ENCODE results near the gene HOXB2.

The HOXB2 gene

DNA sequence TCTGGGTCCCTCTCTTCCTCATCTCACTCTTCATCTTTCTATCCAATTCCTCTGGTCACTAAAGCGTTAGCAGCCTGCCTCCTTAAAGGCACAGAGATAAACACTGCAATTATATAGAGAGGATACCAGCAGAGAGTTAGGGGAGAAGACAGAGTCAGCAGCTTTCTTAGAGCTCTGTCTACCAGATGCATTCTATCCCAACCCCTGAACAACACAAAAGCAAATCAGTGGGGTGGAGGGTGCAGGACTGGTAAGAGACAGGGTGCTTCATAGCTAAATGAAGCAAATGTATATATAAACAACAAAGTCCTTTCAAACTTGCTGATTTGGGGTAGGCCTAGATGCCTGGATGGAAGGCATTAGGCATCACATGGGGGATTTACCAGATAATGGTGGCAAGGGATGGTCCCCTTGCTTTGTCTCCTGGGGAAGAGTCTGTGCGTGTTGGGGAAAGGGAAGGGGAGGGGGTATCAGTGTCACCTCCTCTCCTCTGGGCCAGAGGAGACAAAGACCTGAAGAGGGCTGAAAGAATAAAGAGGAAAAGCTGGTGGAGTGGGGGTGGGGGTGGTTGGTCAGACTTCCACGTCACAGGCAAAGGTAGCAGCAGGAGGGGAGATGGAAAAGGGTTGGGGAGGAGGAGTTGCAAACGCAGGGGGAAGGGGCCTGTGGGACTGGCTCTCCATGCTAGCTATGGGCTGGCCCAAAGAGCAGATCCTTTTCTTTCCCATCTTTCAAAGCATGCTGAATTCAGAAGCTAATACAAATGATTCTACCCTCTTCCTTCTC lies 21.2 kb upstream of the HOXB2 start:
- no peak for DNase-seq (ENCODE audit: low read depth)

DNA sequence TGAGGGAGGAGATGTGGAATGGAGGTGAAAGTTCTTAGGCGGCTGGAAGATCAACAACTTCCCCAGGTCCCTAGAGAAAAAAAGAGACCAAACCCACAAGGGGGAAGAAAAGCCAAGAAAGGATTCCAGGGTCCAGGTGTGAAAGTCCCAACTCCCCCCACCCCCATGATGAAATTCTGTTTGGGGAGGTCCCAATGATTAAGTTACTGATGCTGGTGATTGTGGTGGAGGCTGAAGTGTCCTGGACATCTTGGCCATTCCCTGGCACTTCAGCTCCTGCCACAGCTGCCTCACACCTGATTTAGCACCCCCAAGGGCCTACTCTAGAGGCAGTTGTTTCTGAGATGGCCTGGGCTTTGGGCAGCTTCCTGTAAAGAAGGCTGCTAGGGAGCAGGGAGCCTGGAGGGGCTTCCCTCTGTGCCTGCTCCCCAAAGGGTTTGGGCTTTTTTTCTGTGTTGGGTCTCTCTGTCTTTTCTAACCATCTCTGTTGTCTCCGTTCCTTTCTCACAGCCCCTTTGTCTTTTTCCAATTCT lies 20.2 kb upstream of the HOXB2 start:
- no peak for DNase-seq (ENCODE audit: low read depth)

DNA sequence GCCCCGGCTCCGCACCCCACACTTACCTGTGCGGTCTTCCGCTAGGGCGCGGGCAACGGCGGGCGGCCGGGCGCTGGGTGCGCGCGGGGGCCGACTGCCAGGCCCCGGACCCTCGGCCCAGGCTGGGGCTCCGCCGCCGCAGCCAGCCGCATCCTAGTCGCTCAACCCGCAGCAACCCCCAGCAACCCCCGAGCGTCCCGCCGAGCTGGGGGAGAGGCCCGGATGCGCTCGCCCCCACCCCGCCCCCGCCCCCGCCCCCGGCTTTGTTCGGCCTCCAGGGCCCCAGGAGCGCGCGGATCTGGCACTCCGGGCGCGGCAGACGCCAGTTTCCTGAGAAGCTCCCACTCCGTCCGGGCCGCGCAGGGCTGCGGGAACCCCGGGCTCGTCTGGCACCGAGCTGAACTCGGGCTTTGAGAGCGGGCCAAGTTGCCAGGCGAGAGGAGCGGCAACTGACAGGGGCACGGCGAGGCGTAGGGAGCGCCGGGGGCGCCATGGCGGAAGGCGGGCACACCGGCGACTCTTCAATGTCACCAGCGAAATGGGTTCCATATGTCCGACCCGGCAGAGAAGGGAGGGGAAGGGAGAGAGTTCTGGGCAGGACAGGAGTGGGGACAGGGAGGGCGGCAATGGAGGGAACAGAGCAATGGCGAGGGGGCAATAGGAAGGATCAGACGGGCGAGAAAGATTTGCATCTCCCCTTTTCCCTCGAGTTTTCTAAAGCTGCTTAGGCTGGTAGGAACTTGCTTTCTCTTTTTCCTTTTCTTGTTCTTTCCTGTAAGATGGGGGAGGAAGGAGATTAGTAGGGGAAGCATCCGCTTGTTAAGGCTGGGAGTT lies 19.5 kb upstream of the HOXB2 start:
- DNase-seq (ENCODE audit: low read depth) = no peak

DNA sequence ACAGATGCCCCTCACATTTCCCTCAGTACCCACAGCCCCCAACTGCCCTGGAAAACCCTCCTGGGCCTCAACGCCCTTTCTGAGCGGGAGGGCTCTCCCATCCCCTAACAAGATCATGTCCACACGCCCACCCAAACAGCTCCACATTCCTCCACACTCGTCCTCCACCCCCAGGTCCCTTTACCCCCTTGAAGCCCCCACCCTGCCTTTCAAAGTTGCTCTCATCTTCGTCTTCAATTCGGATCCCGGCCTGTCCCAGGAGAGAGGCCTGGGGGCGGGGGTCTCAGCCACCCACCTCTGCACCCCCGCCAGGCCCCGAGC lies 18.9 kb upstream of the HOXB2 start:
- no peak for DNase-seq (ENCODE audit: low read depth)

DNA sequence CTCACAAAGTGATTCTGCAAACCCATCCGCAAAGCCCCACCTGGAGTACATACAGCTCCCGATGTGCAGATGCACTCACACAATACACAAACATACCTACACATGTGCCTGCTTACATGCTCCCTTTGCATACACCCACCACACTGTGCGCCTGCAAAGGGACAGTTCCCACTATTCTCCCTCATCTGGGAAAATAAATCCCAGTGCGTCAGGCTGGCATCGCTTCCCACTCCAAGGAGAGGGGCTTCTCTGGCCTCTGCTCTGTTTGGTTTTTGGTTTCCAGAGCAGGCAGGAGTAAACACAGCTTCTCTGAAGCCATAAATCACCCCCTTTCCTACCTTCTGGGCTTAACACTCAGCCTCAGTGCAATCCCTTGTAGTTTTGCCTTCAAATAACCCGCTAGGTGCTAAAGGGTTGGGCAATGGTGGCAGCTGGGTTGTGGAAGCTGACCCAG lies 18.5 kb upstream of the HOXB2 start:
- DNase-seq (ENCODE audit: low read depth) = no peak

GRCh38 chr17:48562934-48563333 lies 18.0 kb upstream of the HOXB2 start:
- no peak for DNase-seq (ENCODE audit: low read depth)

DNA sequence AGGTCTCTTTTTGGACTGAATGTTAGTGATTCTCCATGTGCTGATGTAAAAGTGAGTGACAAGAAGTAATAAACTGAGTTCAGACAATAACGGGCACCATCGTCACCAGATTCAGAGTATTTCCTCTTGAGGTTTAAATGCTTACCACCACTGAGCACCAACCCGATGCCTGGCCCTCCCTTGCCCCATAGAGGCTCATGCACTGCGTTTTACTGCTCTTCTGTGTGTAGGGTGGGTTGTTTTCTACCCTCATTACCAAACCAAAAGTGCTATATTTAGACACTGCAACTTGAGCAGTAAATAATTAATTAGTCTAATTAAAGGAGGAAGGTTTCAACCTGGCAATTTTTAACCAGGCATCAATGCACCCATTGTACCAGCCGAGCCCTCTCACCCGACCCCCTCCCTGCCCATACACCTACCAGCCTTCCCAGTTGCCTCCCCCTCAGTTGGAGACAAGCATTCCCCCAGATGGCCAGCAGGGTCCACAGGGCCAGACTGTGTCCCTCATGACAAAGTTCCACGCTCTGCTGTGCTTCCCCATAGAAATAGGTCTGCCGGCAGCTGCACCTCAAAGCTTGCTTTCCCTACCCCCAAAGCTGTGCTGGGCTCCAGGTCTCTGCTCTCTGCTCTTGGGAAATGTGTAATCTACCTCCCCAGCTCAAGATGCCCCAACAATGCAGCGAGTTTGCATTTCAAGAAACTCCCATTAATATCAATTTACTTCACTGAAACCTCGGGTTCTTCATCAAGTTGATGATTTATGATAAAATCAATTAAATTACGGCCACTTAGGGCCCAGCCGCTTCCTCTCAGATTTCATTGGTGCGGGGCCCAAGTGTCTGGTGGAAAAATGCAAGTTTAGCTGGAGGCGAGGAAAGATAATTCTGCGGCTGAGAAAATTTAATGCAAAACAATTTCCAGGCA lies 17.2 kb upstream of the HOXB2 start:
- no peak for DNase-seq (ENCODE audit: low read depth)

- DNase-seq (ENCODE audit: low read depth) = no peak
Measured at GRCh38 chr17:48559840-48560817, 15.2 kb upstream of the HOXB2 start.

DNA sequence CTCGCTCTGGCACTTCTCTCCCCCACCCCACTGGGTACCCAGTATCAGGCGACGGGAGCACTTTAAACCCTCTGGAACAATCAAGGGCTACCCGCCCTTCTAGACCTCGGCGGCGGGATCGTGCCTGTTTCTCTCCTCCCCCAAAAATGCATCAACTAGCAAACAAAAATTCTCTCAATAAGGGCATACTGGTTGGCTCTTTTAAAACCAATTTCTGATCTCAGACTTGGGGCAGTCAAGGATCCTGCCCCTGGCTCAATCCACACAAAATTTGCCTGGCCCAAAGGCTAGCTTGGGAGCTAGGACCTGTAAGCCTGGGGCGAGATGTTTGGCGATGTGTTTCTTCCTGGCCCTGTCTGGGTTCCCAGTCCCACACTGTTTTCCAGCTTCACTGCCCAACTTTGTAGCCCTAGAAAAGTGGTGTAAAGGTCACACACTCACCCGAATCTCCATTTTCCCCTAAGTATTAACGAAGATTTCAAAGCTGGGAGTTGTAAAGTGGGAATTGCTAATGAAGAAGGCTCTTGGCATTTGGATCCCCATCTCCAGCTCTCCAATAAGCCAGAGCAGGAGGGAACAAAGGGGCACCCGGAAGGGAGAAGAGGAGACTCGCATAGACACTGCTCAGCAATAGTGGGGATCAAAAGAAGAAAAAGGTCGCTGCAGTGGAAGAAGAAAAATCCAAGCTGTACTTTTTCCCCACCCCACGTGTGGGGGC lies 14.4 kb upstream of the HOXB2 start:
- no peak for DNase-seq (ENCODE audit: low read depth)

GRCh38 chr17:48558831-48559121 lies 13.9 kb upstream of the HOXB2 start:
- DNase-seq (ENCODE audit: low read depth) = no peak

DNA sequence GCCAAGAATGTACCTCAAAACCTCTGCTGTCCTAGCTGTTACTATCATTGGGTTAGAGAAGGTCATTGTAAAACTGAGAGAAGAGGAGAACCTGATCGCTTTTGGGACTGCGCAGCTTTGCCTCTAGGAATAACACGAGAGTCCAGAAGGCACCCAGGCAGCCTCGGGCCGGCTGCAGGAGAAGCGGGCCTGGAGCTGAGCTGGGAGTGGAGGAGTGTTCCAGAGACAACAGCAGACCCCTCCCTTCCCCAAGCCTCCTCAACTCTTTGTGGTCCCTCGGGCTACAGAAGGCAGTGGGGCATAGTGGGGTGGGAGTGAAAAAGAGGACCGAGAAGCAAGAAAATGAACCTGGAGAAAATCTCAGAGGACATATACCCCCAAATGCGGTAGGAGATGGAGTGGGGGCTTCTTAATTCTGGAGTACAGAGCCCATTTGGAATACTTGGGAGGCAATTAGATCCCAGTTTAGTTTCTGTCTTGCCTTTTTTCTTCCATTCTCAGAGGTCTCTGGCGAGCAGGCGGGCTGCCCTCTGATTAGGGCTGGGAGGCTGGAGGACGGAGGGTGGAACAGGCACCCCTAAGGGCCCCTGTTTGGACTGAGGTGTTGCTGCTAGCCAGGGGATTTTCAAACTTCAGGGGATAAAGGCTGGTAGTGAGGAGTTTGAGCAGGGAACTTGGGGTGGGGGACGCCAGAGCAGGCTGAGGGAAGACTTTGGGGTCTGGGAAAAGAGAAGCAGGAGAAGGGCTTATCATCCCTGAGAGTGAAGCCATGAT lies 13.3 kb upstream of the HOXB2 start:
- no peak for DNase-seq (ENCODE audit: low read depth)

GRCh38 chr17:48556576-48557401 lies 11.9 kb upstream of the HOXB2 start:
- DNase-seq (ENCODE audit: low read depth) = no peak

DNA sequence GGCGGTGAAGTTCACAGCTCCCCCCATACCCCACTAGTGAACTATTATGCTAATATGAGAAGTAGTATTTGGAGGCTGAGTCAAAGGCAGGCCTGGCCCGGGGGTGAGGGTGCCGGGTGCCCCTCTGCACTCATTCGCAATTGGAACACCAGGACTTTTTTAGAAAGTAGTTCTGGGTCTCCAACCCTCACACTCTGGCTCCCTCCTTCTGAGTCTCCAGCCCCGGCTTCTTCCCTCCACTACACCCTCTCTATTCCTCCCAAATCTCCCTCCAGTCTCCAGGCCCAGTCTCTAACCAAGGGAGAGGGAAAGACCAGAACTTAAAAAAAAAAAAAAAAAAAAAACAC lies 11.3 kb upstream of the HOXB2 start:
- no peak for DNase-seq (ENCODE audit: low read depth)

- no peak for DNase-seq (ENCODE audit: low read depth)
Measured at GRCh38 chr17:48555258-48556228, 10.6 kb upstream of the HOXB2 start.

DNA sequence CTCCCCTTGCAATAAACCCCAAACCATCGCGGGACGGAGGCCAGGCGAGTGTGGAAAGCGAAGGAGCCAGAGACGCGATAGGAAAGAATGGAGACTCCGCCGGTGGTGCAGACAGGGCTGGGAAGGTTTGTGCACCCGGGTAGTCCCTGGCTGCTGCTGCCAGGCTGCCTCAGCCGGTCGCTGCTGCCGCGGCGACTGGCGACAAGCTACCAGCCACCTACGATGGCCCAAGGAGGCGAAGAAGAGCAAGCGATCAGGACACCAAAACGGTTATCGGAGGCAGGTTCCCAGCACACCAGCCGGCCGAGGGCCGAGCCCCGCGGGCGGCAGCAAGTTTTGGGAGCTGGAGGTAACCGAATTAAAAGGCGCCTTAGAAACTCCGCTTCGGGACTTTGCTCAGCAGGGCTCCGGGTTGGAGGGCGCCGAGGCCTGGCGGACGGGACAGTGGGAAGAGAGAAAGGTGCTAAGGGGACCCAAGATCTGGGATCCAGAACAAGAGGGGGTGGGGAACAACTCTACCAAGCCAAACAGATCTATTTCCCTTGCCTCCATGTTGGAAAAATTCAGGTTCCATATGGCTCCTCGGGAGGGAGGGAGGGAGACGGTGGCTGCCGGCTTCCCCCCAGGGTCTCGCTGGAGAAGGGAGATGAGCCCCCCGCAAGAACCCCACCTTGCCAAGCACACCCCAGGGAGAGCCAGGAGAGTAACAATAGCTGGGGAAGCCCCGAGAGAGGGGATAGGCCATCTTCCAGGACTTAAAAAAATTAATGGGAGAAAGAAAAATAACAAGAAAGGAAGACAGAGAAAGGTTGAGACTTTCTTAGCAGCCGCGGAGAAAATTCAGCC lies 9.7 kb upstream of the HOXB2 start:
- DNase-seq (ENCODE audit: low read depth) = no peak

DNA sequence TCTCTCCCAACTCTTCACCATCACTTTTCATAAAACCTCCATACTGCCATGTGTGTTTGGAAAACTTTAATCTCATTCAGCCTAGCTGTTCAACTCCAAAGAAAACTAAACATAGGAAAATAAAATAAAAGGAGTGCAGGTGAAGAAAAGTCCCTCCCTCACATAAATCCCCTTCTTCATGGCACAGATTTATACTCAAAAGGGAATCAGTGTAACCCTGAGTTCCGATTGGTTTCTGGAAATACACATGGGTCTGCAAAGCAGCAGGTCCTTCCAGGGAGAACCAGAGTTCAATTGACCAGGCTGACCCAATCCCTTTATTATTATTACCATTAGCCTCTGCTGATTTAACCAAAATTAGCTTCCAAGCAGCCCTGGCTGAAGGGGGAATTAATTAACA lies 8.9 kb upstream of the HOXB2 start:
- DNase-seq (ENCODE audit: low read depth) = no peak

- no peak for DNase-seq (ENCODE audit: low read depth)
Measured at GRCh38 chr17:48553190-48553547, 8.3 kb upstream of the HOXB2 start.

Data from activated T-cell treated with anti-CD3 and anti-CD28 coated beads for 24 hours (primary cell).